ENCODE measurements around the gene SLC35F3. TPM values are rescaled to one million over a fixed set of nuclear protein-coding genes. Genes with fewer than 3 reads are reported as not detected.

SLC35F3 gene
- total and polyA plus RNA-seq, 9 of the 15 experiments (the other 6 are each of a cell fraction or from before 2014, with no cell fraction given): 0.04 to 0.07 (median 0.04) TPM; not detected in 6

DNA sequence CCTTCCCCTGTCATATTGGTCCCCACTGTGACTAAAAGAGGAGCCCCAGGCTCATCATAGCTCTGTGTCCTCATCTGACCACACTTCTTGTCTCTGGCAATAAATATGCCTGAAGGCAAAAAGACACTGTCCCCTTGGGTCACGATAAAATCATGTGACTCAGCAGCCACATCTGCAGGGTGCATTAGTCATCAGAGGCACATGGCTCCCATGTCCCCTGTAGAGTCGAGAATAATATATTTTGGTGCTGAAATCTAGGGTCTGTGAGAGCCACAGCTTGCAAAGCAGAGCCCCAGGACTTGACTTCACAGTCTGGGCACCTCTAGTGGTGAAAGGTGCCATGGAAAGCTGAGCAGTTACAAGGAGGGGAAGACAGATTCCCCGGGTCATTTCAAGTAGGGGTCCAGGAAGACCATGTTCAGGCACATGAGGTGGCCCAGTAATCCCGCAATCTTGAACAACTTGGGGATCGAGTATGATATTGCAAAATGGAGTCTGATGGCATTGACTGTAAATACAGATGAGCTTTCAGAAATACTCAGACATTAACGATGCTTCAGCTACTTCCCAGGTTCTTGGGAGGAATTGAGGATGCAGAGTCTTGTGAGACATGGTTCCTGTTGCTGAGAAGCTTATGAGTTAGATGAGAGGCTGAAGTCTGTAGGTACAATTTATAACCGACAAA is 68.6 kb downstream of the SLC35F3 start (continued):
- TF ChIP-seq NEUROD1 (IDR thresholded peaks at IDR 0.05; ENCODE audit: borderline replicate concordance, low read depth, low read length, partially characterized antibody): peak; percentile 84
- peak; percentile 78 for TF ChIP-seq PKNOX1 (IDR thresholded peaks at IDR 0.05)
- TF ChIP-seq PREB (CRISPR knock-in tag; IDR thresholded peaks at IDR 0.05): 0 out of 2 replicates have a peak, but pooled peaks have one; percentile 2
- TF ChIP-seq ZNF764 (CRISPR knock-in tag; IDR thresholded peaks at IDR 0.05; ENCODE audit: low read depth): no peak
- no peak for TF ChIP-seq ZBTB40 (IDR thresholded peaks at IDR 0.05)
- no peak for TF ChIP-seq ZBTB40 (CRISPR knock-in tag; IDR thresholded peaks at IDR 0.05)
- no peak for TF ChIP-seq ZNF165 (CRISPR knock-in tag; IDR thresholded peaks at IDR 0.05; ENCODE audit: borderline replicate concordance)
- peak; percentile 45 for TF ChIP-seq TBP (optimal IDR thresholded peaks at IDR 0.05; ENCODE audit: low read depth, low read length)
- peak; percentile 93 for TF ChIP-seq NFE2 (IDR thresholded peaks at IDR 0.05; ENCODE audit: low read depth)
- no peak for TF ChIP-seq U2AF2 (optimal IDR thresholded peaks at IDR 0.05; ENCODE audit: low read depth, low read length)
- no peak for TF ChIP-seq ZNF436 (CRISPR knock-in tag; IDR thresholded peaks at IDR 0.05)

All from K562 (cell line).